KOPT-K1 (cell line): ENCODE results near the gene WTIP.

Source experiments
- H3K27ac ChIP-seq: fragments of 200-600 bp; sonication (generic); 2 replicates; pipeline ENCODE4 v1.5.1; 2016; ENCODE audit warnings: antibody characterized with exemption, mild to moderate bottlenecking, low read depth, low read length; ENCODE audit not compliant: poor library complexity, severe bottlenecking
- H3K36me3 ChIP-seq: fragments of 200-600 bp; sonication (generic); 2 replicates; pipeline ENCODE4 v1.5.1; 2017; ENCODE audit warnings: antibody characterized with exemption, mild to moderate bottlenecking, low read length, moderate library complexity; ENCODE audit not compliant: insufficient read depth
- H3K9me3 ChIP-seq: fragments of 200-600 bp; sonication (generic); 2 replicates; pipeline ENCODE4 v1.5.1; 2017; ENCODE audit warnings: antibody characterized with exemption, low read length, mild to moderate bottlenecking; ENCODE audit not compliant: insufficient read depth, poor library complexity, severe bottlenecking

The WTIP gene

DNA sequence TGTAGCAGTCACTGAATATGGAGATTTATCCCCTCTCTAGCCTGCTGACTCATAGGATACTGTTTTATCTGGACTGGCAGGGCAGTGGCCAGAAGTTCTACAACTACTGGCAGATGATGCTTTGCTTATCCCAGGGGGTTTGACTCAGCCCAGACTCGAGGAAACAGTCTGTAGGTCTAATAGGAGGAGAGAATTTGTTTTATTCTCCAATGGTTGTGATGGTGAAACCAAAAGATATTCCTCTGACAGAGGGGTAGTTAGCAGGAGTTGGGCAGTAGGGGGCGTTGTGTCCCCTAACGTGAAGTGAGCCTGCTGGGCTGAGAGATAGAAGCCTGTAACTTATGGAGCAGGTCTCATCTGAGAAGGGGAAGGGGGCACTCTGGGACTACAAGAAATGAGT lies 74.9 kb downstream of the WTIP start:
- no peak overlapping the region for H3K27ac ChIP-seq
- no peaks in the 10 kb centered on the region for H3K36me3 ChIP-seq
- H3K9me3 ChIP-seq: no peaks in the 10 kb centered on the region

DNA sequence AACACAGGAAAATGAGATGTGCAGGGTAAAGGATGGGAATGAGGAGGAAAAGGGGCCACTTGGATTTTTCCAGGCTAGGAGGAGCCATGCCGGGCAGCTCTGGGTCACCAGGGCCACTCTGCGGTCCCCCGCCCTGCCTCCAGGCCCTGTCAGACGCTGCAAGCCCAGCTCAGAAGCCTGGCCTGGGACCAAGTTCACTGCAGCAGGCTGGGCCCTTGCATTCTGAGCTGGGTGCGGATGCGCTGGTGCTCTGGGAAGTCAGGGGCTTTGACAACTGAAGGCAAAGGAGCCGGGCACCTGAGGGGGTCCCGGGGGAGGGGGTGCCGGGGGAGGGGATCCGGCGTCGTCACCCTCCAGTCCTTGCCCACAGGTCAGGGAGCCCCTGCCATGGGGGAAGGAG lies 77.5 kb downstream of the WTIP start:
- Histone ChIP-seq H3K36me3 (no peaks in the 10 kb centered on the region), H3K27ac (no peak overlapping the region), H3K9me3 (no peaks in the 10 kb centered on the region)

DNA sequence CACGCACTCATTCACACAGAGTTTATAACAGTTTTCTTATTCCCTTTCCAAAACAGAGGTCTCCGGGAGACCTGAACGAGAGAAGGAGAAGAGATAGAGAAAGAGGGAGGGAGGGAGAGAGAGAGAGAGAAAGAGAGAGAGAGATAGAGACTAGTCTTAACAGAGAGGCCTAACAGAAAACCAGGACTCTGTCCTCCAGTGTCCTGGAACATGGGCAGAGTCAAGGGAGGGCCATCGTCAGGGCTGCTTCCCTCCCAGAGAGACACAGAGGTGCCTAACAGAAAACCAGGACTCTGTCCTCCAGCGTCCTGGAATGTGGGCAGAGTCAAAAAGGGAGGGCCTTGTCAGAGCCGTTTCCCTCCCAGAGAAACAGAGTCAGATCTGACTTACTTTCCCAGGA lies 78.7 kb downstream of the WTIP start:
- Histone ChIP-seq H3K27ac (no peak overlapping the region), H3K9me3 (no peaks in the 10 kb centered on the region), H3K36me3 (no peaks in the 10 kb centered on the region)
